K562 (cell line): ENCODE measurements around the gene ACTL8.

Source experiments
- BHLHE40 ChIP-seq: IDR thresholded peaks from 2 replicates; pipeline ENCODE4 v1.6.1; 2011; ENCODE audit warnings: low read length, improper control_type of control experiment
- BMI1 ChIP-seq: fragments of 150-350 bp; IDR thresholded peaks from 2 replicates; pipeline ENCODE4 v1.6.1; 2014; ENCODE audit warnings: low read length
- E2F3 ChIP-seq: fragments of 250-450 bp; sonication (Bioruptor Pico); IDR thresholded peaks from 2 replicates; pipeline ENCODE4 v1.4.0; 2020; ENCODE audit warnings: mild to moderate bottlenecking
- FUS ChIP-seq: fragments of 200-400 bp; formaldehyde crosslinking; optimal IDR thresholded peaks from 2 replicates; pipeline ENCODE3; 2017; ENCODE audit warnings: low read depth, low read length
- MAX ChIP-seq: sonication (generic); formaldehyde crosslinking; IDR thresholded peaks from 2 replicates; pipeline ENCODE4 v1.9.0; 2022; ENCODE audit warnings: mild to moderate bottlenecking, missing genetic modification reagents
- MXI1 ChIP-seq: IDR thresholded peaks from 2 replicates; pipeline ENCODE4 v1.6.1; 2011; ENCODE audit warnings: low read depth, mild to moderate bottlenecking, improper control_type of control experiment, low read length
- MYC ChIP-seq, 2 experiments: fragments of 250-450 bp in 1 of 2; sonication (Bioruptor Pico) in 1 of 2; IDR thresholded peaks; 2 replicates each; pipeline versions ENCODE4 v1.5.1 to v1.6.1; 2012 to 2021; ENCODE audit warnings: low read depth in 2 of 2, borderline replicate concordance in 1 of 2, improper control_type of control experiment in 1 of 2, low read length in 1 of 2, mild to moderate bottlenecking in 1 of 2, moderate library complexity in 1 of 2
- TEAD1 ChIP-seq, 2 experiments: fragments of 450-650 bp in 1 of 2; sonication (generic) in 1 of 2; formaldehyde crosslinking; IDR thresholded peaks; 2 replicates each; pipeline versions ENCODE4 v1.4.0 to v1.8.0; 2020 to 2022; ENCODE audit warnings: mild to moderate bottlenecking in 2 of 2, missing genetic modification reagents in 1 of 2

GRCh38 chr1:17773591-17774326 is 18.6 kb downstream of the ACTL8 start:
- TF ChIP-seq MXI1 (no peak), MAX (CRISPR knock-in tag) (no peak), FUS (no peak), BMI1 (no peak), TEAD1 (CRISPR knock-in tag; IDR thresholded peaks at IDR 0.05) (no peak), MYC (IDR thresholded peaks at IDR 0.05; ENCODE audit: low read depth, low read length) (no peak), MYC (CRISPR knock-in tag; IDR thresholded peaks at IDR 0.05; ENCODE audit: borderline replicate concordance, low read depth) (no peak), BHLHE40 (no peak), E2F3 (no peak)
